HepG2 (cell line): ENCODE measurements around the gene C16orf82. TPM values are rescaled to one million over a fixed set of nuclear protein-coding genes. Genes with fewer than 3 reads are reported as not detected.

ENCODE experiments used
- ATAC-seq: fragments of 200-7000 bp; cut with Tn5 transposase; 3 replicates; pipeline ENCODE4 v1.9.1; 2020; ENCODE audit warnings: mild to moderate bottlenecking, moderate library complexity
- BruUV-seq: library from RNA; stranded (reverse); fragments of 400-500 nt; replicated peaks from 2 replicates; lab custom pipeline; 2021; lab: Mats Ljungman, UMichigan
- CTCF ChIA-PET: fragments of 300-600 bp; formaldehyde crosslinking; extraction: SDS; loops from one replicate; lab custom pipeline; 2021; ENCODE audit warnings: low total read pairs, inconsistent platforms, low intra/inter-chr PET ratio; lab: Yijun Ruan, JAX
- POLR2A ChIA-PET: fragments of 350-600 bp; sonication (Branson Sonifier 250); formaldehyde crosslinking; loops from one replicate; lab custom pipeline; 2020; ENCODE audit warnings: antibody characterized with exemption, inconsistent platforms; lab: Yijun Ruan, JAX
- DNase-seq: peaks from one replicate; pipeline ENCODE4 v3.0.0-alpha.2; 2015; ENCODE audit warnings: low spot score
- FAIRE-seq: peaks from 3 replicates; lab custom pipeline; 2011; peaks lifted over from hg19 to GRCh38; lab: Jason Lieb, UNC
- H2AFZ ChIP-seq: one replicate; pipeline ENCODE4 v1.6.1; 2011; ENCODE audit warnings: low read length, inconsistent platforms
- H3K27ac ChIP-seq: fragments of 300-600 bp; 3 replicates; pipeline ENCODE4 v1.8.0; 2011; ENCODE audit warnings: mixed run types, mild to moderate bottlenecking, mixed read lengths, low read length, inconsistent platforms; ENCODE audit not compliant: insufficient read depth; ENCODE audit errors: extremely low read length
- H3K27me3 ChIP-seq, 2 experiments: fragments of 200-600 bp in 1 of 2; 2 replicates in 1 of 2; 3 replicates in 1 of 2; pipeline versions ENCODE4 v1.6.0 to v1.8.0; 2011; ENCODE audit warnings: low read length in 2 of 2, mild to moderate bottlenecking in 2 of 2, moderate library complexity in 2 of 2, inconsistent platforms in 1 of 2; ENCODE audit not compliant: insufficient read depth in 2 of 2, control insufficient read depth in 1 of 2
- H3K36me3 ChIP-seq, 2 experiments: fragments of 200-600 bp in 1 of 2; replicated peaks in 1 of 2; 2 replicates in 1 of 2; 3 replicates in 1 of 2; pipeline versions ENCODE4 v1.5.1 to v1.8.0; 2011; ENCODE audit warnings: low read length in 2 of 2, inconsistent platforms in 1 of 2; ENCODE audit not compliant: insufficient read depth in 2 of 2, control insufficient read depth in 1 of 2
- H3K4me1 ChIP-seq: 2 replicates; pipeline ENCODE4 v1.5.1; 2012; ENCODE audit warnings: low read length, inconsistent platforms; ENCODE audit not compliant: insufficient read depth
- H3K4me2 ChIP-seq: 2 replicates; pipeline ENCODE4 v1.6.0; 2011; ENCODE audit warnings: low read depth, low read length, inconsistent platforms
- H3K4me3 ChIP-seq, 3 experiments: fragments of 200-600 bp in 1 of 3; sonication (generic), shearing (Covaris generic) in 1 of 3; replicated peaks in 1 of 3; 2 replicates each; pipeline ENCODE4 v1.5.1; 2011 to 2016; ENCODE audit warnings: low read length in 3 of 3, inconsistent platforms in 2 of 3, low read depth in 2 of 3, mild to moderate bottlenecking in 2 of 3, control low read depth in 1 of 3, mixed read lengths in 1 of 3; ENCODE audit not compliant: insufficient read depth in 1 of 3
- H3K79me2 ChIP-seq: one replicate; pipeline ENCODE4 v1.6.1; 2011; ENCODE audit warnings: low read length, inconsistent platforms; ENCODE audit not compliant: insufficient read depth
- H3K9ac ChIP-seq: 2 replicates; pipeline ENCODE4 v1.6.0; 2011; ENCODE audit warnings: mild to moderate bottlenecking, low read depth, low read length, inconsistent platforms; ENCODE audit not compliant: insufficient read depth
- H3K9me3 ChIP-seq: 2 replicates; pipeline ENCODE4 v1.5.1; 2012; ENCODE audit warnings: mild to moderate bottlenecking, low read length
- H4K20me1 ChIP-seq: 2 replicates; pipeline ENCODE4 v1.6.0; 2011; ENCODE audit warnings: inconsistent platforms, mild to moderate bottlenecking, low read length, moderate library complexity; ENCODE audit not compliant: insufficient read depth
- NR2F2 ChIP-seq: IDR thresholded peaks from 2 replicates; pipeline ENCODE4 v1.6.1; 2012; ENCODE audit warnings: low read depth, inconsistent platforms, borderline replicate concordance
- ZBTB49 ChIP-seq: sonication (generic); formaldehyde crosslinking; IDR thresholded peaks from 2 replicates; pipeline ENCODE4 v1.4.0; 2020; ENCODE audit warnings: missing genetic modification reagents, borderline replicate concordance
- ZMYM4 ChIP-seq: sonication (generic); formaldehyde crosslinking; IDR thresholded peaks from 2 replicates; pipeline ENCODE4 v1.8.1; 2023; ENCODE audit warnings: mild to moderate bottlenecking, missing genetic modification reagents
- ZNF530 ChIP-seq: sonication (generic); formaldehyde crosslinking; IDR thresholded peaks from 2 replicates; pipeline ENCODE4 v1.5.0; 2020; ENCODE audit warnings: low read depth, mild to moderate bottlenecking, missing genetic modification reagents
- WGBS: methylation state at CpG from one replicate; pipeline ENCODE4 v1.1.6; 2017; ENCODE audit warnings: low lambda C conversion rate; 5-methylcytosine and 5-hydroxymethylcytosine counted together
- in situ Hi-C: cut with HindIII; loops from 2 replicates; pipeline ENCODE4 v1.10.0; 2017; ENCODE audit warnings: low pct_unique_long_range_greater_than_20kb; ENCODE audit not compliant: extremely low pct_ligation_motif_present
- intact Hi-C: fragments of 100-400 bp; cut with micrococcal nuclease; formaldehyde crosslinking; loops from one replicate; pipeline ENCODE4 v1.10.0; 2022; ENCODE audit not compliant: unreplicated experiment
- polyA plus RNA-seq, 8 experiments: library from polyadenylated mRNA; depleted of rRNA in 3 of 8; stranded (reverse) in 7 of 8; unstranded in 1 of 8; fragments of >200 nt; fragmentation: Illumina TruSeq in 4 of 8; extraction: Trizol in 4 of 8; gene quantifications; 2 replicates each; pipeline versions ENCODE4 v1.2.1 to v1.2.3, GENCODE V29; 2011 to 2016; ENCODE audit warnings: low read depth in 4 of 8, missing spikeins in 1 of 8, mixed read lengths in 1 of 8; ENCODE audit not compliant: insufficient read depth in 1 of 8
- total RNA-seq, 5 experiments: library from RNA; depleted of rRNA; stranded (reverse); fragments of >200 nt; fragmentation: Illumina TruSeq; extraction: Trizol; gene quantifications; 2 replicates each; pipeline ENCODE4 v1.2.3, GENCODE V29; 2016; ENCODE audit warnings: low read depth in 1 of 5

Gene C16orf82
- total and polyA plus RNA-seq, 2 of the 13 experiments (the other 11 are each of a cell fraction or from before 2014, with no cell fraction given): not detected

DNA sequence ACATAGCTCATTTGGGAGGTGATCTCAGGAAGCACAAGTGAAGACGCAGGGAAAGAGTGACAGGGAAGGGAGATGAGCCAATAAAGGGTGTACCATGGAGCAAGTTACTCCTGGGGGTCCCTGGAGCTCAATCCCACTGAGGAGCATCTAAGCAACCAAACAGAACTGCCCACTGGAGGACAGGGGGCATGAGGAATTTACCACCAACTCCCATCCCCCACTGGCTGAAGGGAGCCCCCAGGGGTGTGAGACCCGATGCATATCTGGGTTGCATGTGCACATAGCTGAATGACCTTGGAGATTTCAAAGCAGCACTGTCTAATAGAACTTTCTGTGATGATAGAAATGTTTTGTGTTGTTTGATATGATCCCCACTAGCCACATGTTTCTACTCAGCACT, 29.6 kb downstream of the C16orf82 start:
- Histone ChIP-seq H3K4me2 (no peak overlapping the region), H3K9ac (no peak overlapping the region), H4K20me1 (no peaks in the 10 kb centered on the region), H3K27ac (no peak overlapping the region), H3K4me3 (no peak overlapping the region), H2AFZ (no peak overlapping the region), H3K9me3 (no peaks in the 10 kb centered on the region), H3K4me1 (no peaks in the 10 kb centered on the region), H3K27me3 (peaks cover 0 to 5% of the 10 kb centered on the region in 2 experiments; a peak in 2 of 5 replicates), H3K36me3 (no peaks in the 10 kb centered on the region), H3K79me2 (no peaks in the 10 kb centered on the region)
- intact Hi-C loops (no loop called here), in situ Hi-C loops (no loop called here)
- TF ChIP-seq ZBTB49 (CRISPR knock-in tag): no peak
- TF ChIP-seq ZMYM4 (CRISPR knock-in tag): no peak
- TF ChIP-seq ZNF530 (CRISPR knock-in tag): no peak
- TF ChIP-seq NR2F2: no peak
- ChIA-PET POLR2A (no interaction called here), CTCF (no interaction called here)
- 14% methylated on average over 2 of the region's 2 CpGs for WGBS
- BruUV-seq: no TSS peak
- ATAC-seq (no peak), DNase-seq (no peak), FAIRE-seq (no peak)

- Histone ChIP-seq H3K27me3 (peaks cover 0 to 5% of the 10 kb centered on the region in 2 experiments; a peak in 2 of 5 replicates), H2AFZ (no peak overlapping the region), H3K79me2 (no peaks in the 10 kb centered on the region), H3K9ac (no peak overlapping the region), H3K9me3 (no peaks in the 10 kb centered on the region), H3K4me3 (no peak overlapping the region), H3K4me2 (no peak overlapping the region), H3K4me1 (no peaks in the 10 kb centered on the region), H3K36me3 (no peaks in the 10 kb centered on the region), H4K20me1 (no peaks in the 10 kb centered on the region), H3K27ac (no peak overlapping the region)
- no peak for TF ChIP-seq NR2F2
- ChIA-PET POLR2A (no interaction called here), CTCF (no interaction called here)
- BruUV-seq: no TSS peak
- ATAC-seq (no peak), FAIRE-seq (no peak), DNase-seq (no peak)
- in situ Hi-C loops (no loop called here), intact Hi-C loops (no loop called here)
- WGBS: 2% methylated on average over 6 of the region's 6 CpGs
Measured at GRCh38 chr16:27097800-27098230, 31.1 kb downstream of the C16orf82 start.
